Activated CD8-positive, alpha-beta T cell treated with anti-CD3 and anti-CD28 coated beads, Interleukin-2, amount 10 ng/mL, durations not matched to agents 7 days and 5 days (primary cell): Measurements from ENCODE around the gene SDHAF1. TPM values are rescaled to one million over a fixed set of nuclear protein-coding genes. Genes with fewer than 3 reads are reported as not detected.
A peak's percentile ranks its signal among the peaks of the same experiment; 100 is the strongest.

Source experiments
- ATAC-seq: fragments of 150-1000 bp; cut with Tn5 transposase; one replicate; pipeline ENCODE4 v1.10.0; 2021; ENCODE audit warnings: moderate library complexity
- CTCF ChIA-PET: fragments of 350-600 bp; sonication (Branson Sonifier 250); formaldehyde crosslinking; loops from one replicate; lab custom pipeline; 2021; ENCODE audit warnings: antibody characterized with exemption; lab: Charles Lee
- POLR2A ChIA-PET: fragments of 350-600 bp; sonication (Branson Sonifier 250); formaldehyde crosslinking; loops from one replicate; lab custom pipeline; 2021; ENCODE audit warnings: antibody characterized with exemption; lab: Charles Lee
- DNase-seq: peaks from one replicate; pipeline ENCODE4 v3.0.0-alpha.2; 2020
- H3K27ac Mint-ChIP-seq: one replicate; pipeline ENCODE4 v1.8.0; 2021; ENCODE audit warnings: mild to moderate bottlenecking, mixed read lengths
- H3K27me3 Mint-ChIP-seq: one replicate; pipeline ENCODE4 v1.8.0; 2021; ENCODE audit warnings: low read depth, mixed read lengths
- H3K36me3 Mint-ChIP-seq: one replicate; pipeline ENCODE4 v1.8.0; 2021; ENCODE audit warnings: low read depth, mixed read lengths
- H3K4me1 Mint-ChIP-seq: one replicate; pipeline ENCODE4 v1.8.0; 2021; ENCODE audit warnings: low read depth, mixed read lengths
- H3K4me3 Mint-ChIP-seq: one replicate; pipeline ENCODE4 v1.8.0; 2021; ENCODE audit warnings: mild to moderate bottlenecking, mixed read lengths
- H3K9me3 Mint-ChIP-seq: one replicate; pipeline ENCODE4 v1.8.0; 2022; ENCODE audit warnings: mixed read lengths; ENCODE audit not compliant: insufficient read depth
- total RNA-seq, 2 experiments: library from RNA; stranded (reverse); gene quantifications; one replicate each; pipeline ENCODE4 v1.2.3, GENCODE V29; 2021

The SDHAF1 gene
- total RNA-seq, 2 experiments from 2014 or later = 20.1 to 21.4 TPM

DNA sequence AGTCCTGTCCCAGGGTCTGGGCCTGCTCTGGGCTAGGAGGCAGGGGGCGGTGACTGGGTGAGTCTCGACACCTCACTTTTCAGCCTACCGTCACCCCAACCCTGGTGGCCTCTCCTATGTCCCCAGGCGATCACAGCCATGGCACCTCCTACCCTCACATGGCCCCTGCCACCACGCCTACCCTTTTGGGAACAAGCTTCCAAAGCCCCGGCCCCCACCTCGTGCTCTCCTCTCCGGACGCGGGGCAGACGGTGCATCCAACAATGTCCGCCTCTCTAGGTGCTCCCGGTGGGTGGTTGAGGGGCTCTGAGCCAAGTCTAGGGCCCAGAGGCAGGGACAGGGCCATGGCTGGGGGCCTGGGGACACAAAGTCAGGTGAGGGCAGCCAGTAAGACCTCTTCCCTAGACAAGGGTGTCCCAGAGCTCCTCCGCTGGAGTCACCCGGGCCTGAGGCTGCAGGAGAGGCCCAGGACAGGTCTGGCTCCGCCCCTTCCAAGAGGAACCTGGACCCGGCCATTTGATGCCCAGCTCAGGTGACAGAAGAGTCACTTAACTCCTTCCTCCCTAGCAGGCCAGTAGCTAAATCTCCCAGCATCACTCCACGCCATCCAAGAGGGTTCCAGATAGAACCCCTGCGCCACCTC lies 13.5 kb downstream of the SDHAF1 start, which contains the start of gene SYNE4:
Gene SYNE4 (minus strand): TSS at position 478 of the 643 bp plus-strand sequence. CDS start 132 bp downstream, at position 346.
- no peaks in the 10 kb centered on the region for H3K9me3 Mint-ChIP-seq
- ATAC-seq (no peak), DNase-seq (no peak)
- ChIA-PET POLR2A (no interaction called here), CTCF (no interaction called here)
- no peaks in the 10 kb centered on the region for H3K27me3 Mint-ChIP-seq
- peaks cover 19% of the 10 kb centered on the region for H3K4me1 Mint-ChIP-seq
- peak within 1 kb of the TSS; percentile 48 for H3K4me3 Mint-ChIP-seq
- peak within 1 kb of the TSS; percentile 51 for H3K27ac Mint-ChIP-seq
- H3K36me3 Mint-ChIP-seq = peaks cover 9% of the 10 kb centered on the region

DNA sequence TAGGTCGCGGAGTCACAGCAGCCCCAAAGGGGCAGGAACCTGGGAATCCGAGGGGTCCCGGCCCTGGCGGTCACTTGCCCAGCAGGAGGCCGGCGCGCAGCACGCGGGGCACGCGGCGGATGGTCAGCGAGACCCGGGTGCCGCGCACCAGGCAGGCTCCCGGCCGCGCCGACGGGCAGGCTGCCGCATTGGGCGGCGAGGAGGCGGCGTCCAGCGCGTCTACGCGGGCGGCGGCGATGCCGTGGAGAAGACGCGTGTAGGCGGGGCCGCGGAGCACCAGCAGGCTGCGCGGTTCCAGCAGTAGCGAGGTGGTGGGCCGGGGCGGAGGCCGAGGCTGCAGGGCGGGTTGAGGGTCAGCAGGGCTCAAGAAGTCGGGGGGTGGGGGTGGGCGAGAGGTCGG lies 14.2 kb downstream of the SDHAF1 start:
- no peaks in the 10 kb centered on the region for H3K27me3 Mint-ChIP-seq
- H3K36me3 Mint-ChIP-seq = peaks cover 9% of the 10 kb centered on the region
- peaks cover 24% of the 10 kb centered on the region for H3K4me1 Mint-ChIP-seq
- H3K4me3 Mint-ChIP-seq = peak overlapping the region; percentile 29
- DNase-seq = peak; percentile 51
- no peaks in the 10 kb centered on the region for H3K9me3 Mint-ChIP-seq
- H3K27ac Mint-ChIP-seq = peak overlapping the region; percentile 51
- POLR2A ChIA-PET = no interaction called here
- peak; percentile 14 for ATAC-seq
- CTCF ChIA-PET = no interaction called here

DNA sequence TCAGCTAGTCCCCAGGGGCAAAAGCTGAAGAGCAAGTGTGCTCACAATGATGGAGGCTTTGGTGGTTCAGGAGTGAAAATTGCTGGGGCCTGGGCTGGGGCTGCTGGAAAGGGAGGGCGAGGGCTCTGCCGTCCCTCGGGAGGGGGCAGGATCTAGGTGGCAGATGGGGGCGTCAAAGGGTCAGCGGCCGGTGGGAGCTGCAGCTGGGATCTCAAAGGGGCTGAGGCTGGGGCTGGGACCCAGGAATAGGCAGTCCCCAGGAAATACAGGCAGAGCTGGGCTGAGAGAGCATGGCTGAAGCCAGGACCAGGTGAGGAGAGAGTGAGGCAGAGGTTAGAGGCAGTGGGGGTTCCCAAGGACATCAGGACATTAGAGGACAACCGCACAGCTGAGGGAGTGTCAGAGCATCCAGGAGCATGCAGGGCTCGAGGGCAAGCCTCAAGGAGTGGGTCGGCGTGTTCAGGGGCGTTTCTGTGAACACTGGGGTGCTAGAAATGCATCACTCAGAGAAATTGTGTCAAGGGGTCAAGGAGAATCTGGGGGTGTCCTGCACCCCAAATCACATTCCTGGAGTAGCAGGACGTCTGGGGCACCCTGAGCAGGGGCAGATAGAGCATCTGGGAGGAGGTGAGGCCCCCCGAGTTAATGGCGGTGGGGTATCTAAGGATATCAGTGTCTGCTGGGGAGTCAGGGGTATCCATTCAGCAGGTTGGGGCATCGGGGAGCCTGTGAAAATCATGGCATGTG lies 14.8 kb downstream of the SDHAF1 start:
- H3K27me3 Mint-ChIP-seq = no peaks in the 10 kb centered on the region
- ChIA-PET CTCF (no interaction called here), POLR2A (no interaction called here)
- H3K27ac Mint-ChIP-seq = peak overlapping the region; percentile 51
- no peak for DNase-seq
- H3K36me3 Mint-ChIP-seq = peaks cover 7% of the 10 kb centered on the region
- no peak for ATAC-seq
- H3K4me1 Mint-ChIP-seq = peaks cover 29% of the 10 kb centered on the region
- peak overlapping the region; percentile 29 for H3K4me3 Mint-ChIP-seq
- no peaks in the 10 kb centered on the region for H3K9me3 Mint-ChIP-seq

DNA sequence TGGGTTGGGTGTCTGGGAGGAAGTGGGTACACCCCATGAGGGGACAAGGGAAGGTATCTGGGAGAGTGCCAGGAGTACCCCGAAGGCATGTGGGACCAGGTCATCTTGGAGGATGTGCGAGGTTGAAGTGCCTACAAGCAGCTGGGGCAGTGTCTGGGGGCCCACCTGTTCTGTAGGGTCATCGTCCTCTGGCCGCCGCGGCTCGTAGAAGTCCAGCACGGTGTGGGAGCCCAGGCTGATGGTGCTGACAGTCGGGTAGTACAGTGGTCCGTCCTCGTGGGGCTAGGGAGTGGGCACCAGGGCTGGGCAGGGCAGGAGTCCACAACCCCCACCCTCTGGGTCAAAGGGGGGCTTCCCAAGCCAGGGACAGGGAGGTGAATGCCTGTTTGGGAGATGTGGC lies 15.4 kb downstream of the SDHAF1 start:
- H3K4me3 Mint-ChIP-seq = no peak overlapping the region
- H3K9me3 Mint-ChIP-seq = no peaks in the 10 kb centered on the region
- POLR2A ChIA-PET = no interaction called here
- H3K27me3 Mint-ChIP-seq = no peaks in the 10 kb centered on the region
- peaks cover 35% of the 10 kb centered on the region for H3K4me1 Mint-ChIP-seq
- DNase-seq = no peak
- H3K27ac Mint-ChIP-seq = no peak overlapping the region
- peaks cover 7% of the 10 kb centered on the region for H3K36me3 Mint-ChIP-seq
- CTCF ChIA-PET = no interaction called here
- ATAC-seq = no peak

DNA sequence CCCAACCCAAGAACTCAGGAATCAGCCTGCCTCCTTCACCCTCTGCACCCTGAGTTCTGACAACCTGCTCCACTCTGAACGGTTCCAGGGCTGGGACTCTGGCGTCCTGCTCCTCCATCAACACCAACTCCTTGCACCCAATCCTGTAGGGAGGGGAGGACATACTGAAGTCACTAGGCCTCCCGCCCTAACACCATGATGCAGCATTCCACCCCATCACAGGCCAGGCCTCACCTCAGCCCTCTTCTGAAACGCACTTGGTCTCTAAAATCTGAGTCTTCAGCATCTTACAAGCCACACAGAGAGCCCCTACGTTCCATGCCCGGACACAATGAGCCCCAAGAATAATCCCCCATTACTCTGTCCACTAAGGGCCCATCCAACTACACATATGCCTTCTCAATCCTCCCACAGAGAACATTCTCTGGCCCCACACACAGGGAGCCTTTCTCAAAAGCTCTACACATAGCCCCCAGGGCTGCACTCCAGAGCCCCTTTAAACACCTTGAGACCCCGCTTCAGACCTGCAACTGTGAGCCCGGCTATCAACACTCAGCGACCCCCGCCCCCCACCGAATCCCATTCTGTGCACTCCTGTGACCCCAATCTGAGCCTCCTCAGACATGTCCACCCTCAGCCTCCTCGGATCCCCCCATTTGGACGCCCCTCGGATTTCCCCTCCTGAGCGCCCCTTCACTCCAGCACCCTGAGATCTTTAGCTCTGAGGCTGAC lies 18.5 kb downstream of the SDHAF1 start:
- Mint-ChIP-seq H3K4me3 (peak overlapping the region; percentile 96), H3K36me3 (peaks cover 11% of the 10 kb centered on the region), H3K9me3 (no peaks in the 10 kb centered on the region), H3K4me1 (peaks cover 42% of the 10 kb centered on the region), H3K27me3 (no peaks in the 10 kb centered on the region), H3K27ac (peak overlapping the region; percentile 97)
- no peak for ATAC-seq
- no peak for DNase-seq
- CTCF ChIA-PET = interaction anchor here (1.0 to 1.8 kb wide), 3 partner anchors 19 to 131 kb away, joined by 3 to 6 read pairs (median 4); partner anchors contain the start of genes SDHAF1, THAP8 and WDR62
- POLR2A ChIA-PET = interaction anchor here (0.8 to 1.7 kb wide), 6 partner anchors 8 to 110 kb away, joined by 3 to 9 read pairs (median 4); partner anchors contain the start of gene SDHAF1

- Mint-ChIP-seq H3K4me1 (peaks cover 37% of the 10 kb centered on the region), H3K9me3 (no peaks in the 10 kb centered on the region), H3K4me3 (peak within 1 kb of the TSS; percentile 96), H3K27me3 (no peaks in the 10 kb centered on the region), H3K36me3 (peaks cover 13% of the 10 kb centered on the region), H3K27ac (peak within 1 kb of the TSS; percentile 97)
- ATAC-seq = peak; percentile 99
- POLR2A ChIA-PET = interaction anchor here (0.7 to 1.7 kb wide), 8 partner anchors 9 to 126 kb away, joined by 3 to 9 read pairs (median 4); partner anchors contain the start of genes CAPNS1 and SDHAF1
- CTCF ChIA-PET = interaction anchor here (1.0 to 1.8 kb wide), 3 partner anchors 20 to 132 kb away, joined by 3 to 6 read pairs (median 4); partner anchors contain the start of genes SDHAF1, THAP8 and WDR62
- peak; percentile 100 for DNase-seq
These were observed 19.3 kb downstream of the SDHAF1 start, which contains the start of gene ALKBH6 for GRCh38 chr19:36014012-36014924. TSS of gene ALKBH6 (minus strand) at chr19:36014213. CDS start at chr19:36013397, 816 bp downstream.

DNA sequence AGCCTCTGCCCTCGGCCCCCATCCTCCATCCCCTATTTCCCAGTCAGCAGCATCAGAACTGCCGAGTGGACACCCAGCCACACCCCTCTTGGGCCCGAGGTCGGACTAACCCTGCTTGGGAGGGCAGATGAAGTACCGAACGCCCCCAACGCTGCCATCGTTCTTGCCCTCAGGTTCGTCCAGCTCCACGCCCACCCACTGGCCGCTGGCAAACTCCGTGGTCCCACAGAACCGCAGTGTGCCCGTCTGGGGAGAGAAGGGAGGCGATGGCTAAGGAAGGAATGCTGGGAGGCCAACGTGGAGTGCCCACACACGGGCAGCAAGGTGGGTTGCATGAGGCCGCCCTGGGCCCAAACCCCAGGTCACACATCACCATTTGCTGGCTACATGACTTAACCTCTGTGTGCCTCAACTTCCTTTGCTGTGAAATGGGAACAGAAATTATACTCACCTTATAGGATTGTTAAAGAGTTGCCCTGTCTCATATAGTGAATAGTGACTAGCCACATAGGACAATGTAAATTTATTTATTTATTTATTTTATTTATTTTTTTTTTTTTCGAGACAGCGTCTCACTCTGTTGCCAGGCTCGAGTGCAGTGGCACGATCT lies 24.2 kb downstream of the SDHAF1 start:
- Mint-ChIP-seq H3K36me3 (peaks cover 18% of the 10 kb centered on the region), H3K4me3 (no peak overlapping the region), H3K4me1 (peaks cover 18% of the 10 kb centered on the region), H3K27ac (no peak overlapping the region), H3K9me3 (no peaks in the 10 kb centered on the region), H3K27me3 (no peaks in the 10 kb centered on the region)
- ChIA-PET POLR2A (no interaction called here), CTCF (no interaction called here)
- DNase-seq = no peak
- ATAC-seq = no peak

DNA sequence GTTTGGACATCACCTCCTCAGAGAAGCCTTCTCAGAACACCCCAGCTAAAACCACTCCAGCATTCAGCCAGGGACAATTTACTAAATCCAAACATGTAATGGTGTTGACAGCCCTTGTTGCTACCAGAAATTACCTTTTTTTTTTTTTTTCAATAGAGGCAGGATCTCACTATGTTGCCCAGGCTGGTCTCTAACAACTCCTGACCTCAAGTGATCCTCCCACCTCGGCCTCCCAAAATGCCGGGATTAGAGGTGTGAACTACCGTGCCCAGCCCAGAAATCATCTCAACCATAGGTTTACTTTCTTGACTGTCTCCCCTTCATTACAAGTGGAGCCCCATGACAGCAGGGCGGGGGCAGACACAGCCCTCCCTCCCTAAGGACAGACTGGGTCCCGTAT lies 28.4 kb downstream of the SDHAF1 start:
- Mint-ChIP-seq H3K27ac (no peak overlapping the region), H3K36me3 (peaks cover 19% of the 10 kb centered on the region), H3K4me3 (no peak overlapping the region), H3K4me1 (no peaks in the 10 kb centered on the region), H3K27me3 (no peaks in the 10 kb centered on the region), H3K9me3 (no peaks in the 10 kb centered on the region)
- POLR2A ChIA-PET = no interaction called here
- CTCF ChIA-PET = no interaction called here
- no peak for ATAC-seq
- DNase-seq = no peak

DNA sequence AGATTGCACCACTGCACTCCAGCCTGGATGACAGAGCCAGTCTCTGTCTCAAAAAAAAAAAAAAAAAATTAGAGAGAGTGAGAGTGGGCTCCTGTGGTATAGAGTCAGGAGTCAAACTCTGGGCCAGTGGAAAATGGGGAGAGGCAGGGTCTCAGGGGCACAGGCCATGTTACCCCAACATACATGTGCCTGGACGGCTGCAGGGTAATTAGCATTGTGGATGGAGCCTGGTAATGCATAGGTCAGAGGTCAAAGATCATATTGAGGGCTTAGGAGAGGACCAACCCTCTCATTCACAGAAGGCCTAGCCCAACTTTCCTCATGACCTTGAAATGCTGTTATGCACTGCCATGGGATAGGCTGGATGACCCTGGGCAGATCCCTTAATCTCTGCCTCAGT lies 30.6 kb downstream of the SDHAF1 start:
- peaks cover 23% of the 10 kb centered on the region for H3K36me3 Mint-ChIP-seq
- H3K9me3 Mint-ChIP-seq = no peaks in the 10 kb centered on the region
- DNase-seq (no peak), ATAC-seq (no peak)
- no peak overlapping the region for H3K4me3 Mint-ChIP-seq
- no peak overlapping the region for H3K27ac Mint-ChIP-seq
- no peaks in the 10 kb centered on the region for H3K4me1 Mint-ChIP-seq
- ChIA-PET POLR2A (no interaction called here), CTCF (no interaction called here)
- H3K27me3 Mint-ChIP-seq = no peaks in the 10 kb centered on the region

DNA sequence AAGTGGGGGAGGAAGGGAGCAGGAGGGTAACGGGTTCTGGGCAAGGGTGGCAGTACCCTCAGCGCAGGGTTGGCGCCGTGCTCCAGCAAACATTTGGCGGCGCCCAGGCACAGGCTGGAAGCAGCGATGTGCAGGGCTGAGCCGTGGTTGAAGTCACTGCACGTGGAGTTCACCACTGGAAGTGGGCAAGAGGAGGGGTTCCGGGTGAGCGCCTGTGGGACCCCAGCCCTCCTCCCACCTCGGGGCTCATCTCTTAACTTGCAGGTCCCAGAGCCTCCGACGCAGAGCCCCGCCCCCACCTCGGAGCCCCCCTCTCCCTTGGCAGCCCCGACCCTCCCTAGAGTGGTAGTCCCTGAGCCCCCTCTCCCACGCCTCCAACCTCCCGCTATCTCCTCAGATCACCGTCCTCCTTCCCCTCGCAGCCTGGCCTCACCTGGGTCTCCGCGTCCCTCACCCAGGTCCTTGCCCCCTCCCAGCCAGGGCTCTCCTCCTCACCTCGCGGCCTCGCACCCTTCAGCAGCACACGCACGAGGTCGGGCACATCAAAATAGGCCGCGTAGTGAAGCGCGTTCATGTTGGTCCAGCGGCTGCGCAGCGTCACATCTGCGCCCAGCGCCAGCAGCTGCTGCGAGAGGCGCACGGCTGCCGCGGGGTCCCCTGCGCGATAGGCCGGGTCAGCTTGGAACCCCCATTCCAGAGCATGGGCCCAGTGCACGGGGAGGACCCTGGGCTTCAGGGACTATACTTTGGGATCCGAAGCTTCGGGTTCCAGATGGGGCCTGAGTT lies 31.3 kb downstream of the SDHAF1 start:
- H3K36me3 Mint-ChIP-seq = peaks cover 23% of the 10 kb centered on the region
- no peaks in the 10 kb centered on the region for H3K27me3 Mint-ChIP-seq
- ChIA-PET POLR2A (no interaction called here), CTCF (no interaction called here)
- no peak overlapping the region for H3K4me3 Mint-ChIP-seq
- H3K27ac Mint-ChIP-seq = no peak overlapping the region
- no peak for DNase-seq
- no peak for ATAC-seq
- H3K9me3 Mint-ChIP-seq = no peaks in the 10 kb centered on the region
- no peaks in the 10 kb centered on the region for H3K4me1 Mint-ChIP-seq
